H1 (cell line): ENCODE results near the gene CUBN. TPM values are rescaled to one million over a fixed set of nuclear protein-coding genes. Genes with fewer than 3 reads are reported as not detected.

Experiments
- CTCF ChIA-PET: fragments of 300-600 bp; sonication (Branson Sonifier 250); formaldehyde crosslinking; loops from one replicate; lab custom pipeline; 2021; ENCODE audit not compliant: partially characterized antibody; lab: Charles Lee
- POLR2A ChIA-PET: fragments of 300-600 bp; sonication (Branson Sonifier 250); formaldehyde crosslinking; loops from one replicate; lab custom pipeline; 2021; ENCODE audit warnings: inconsistent platforms; ENCODE audit not compliant: partially characterized antibody; lab: Charles Lee
- DNase-seq, 2 experiments: peaks; one replicate each; pipeline versions ENCODE4 v3.0.0 to v3.0.0-alpha.2; 2010 to 2022; ENCODE audit warnings: low spot score in 2 of 2, low read depth in 1 of 2, mixed read lengths in 1 of 2
- FAIRE-seq: peaks from 2 replicates; lab custom pipeline; 2011; peaks lifted over from hg19 to GRCh38; lab: Jason Lieb, UNC
- H2AFZ ChIP-seq: 2 replicates; pipeline ENCODE4 v1.8.1; 2012; ENCODE audit warnings: low read length, inconsistent platforms
- H2AK5ac ChIP-seq: 2 replicates; pipeline ENCODE4 v1.6.1; 2013; ENCODE audit warnings: low read depth, low read length
- H2BK120ac ChIP-seq: replicated peaks from 2 replicates; pipeline ENCODE3; 2013; ENCODE audit warnings: low read depth, low read length, inconsistent platforms
- H2BK12ac ChIP-seq: 2 replicates; pipeline ENCODE4 v1.6.1; 2013; ENCODE audit warnings: low read depth, low read length
- H2BK15ac ChIP-seq: 2 replicates; pipeline ENCODE4 v1.6.1; 2013; ENCODE audit warnings: low read length
- H2BK20ac ChIP-seq: 2 replicates; pipeline ENCODE4 v1.6.1; 2013; ENCODE audit warnings: low read length
- H2BK5ac ChIP-seq: 2 replicates; pipeline ENCODE4 v1.6.1; 2013; ENCODE audit warnings: low read depth, low read length
- H3K14ac ChIP-seq: 2 replicates; pipeline ENCODE4 v1.6.1; 2013; ENCODE audit warnings: inconsistent platforms; ENCODE audit not compliant: insufficient read length
- H3K18ac ChIP-seq: 2 replicates; pipeline ENCODE4 v1.6.1; 2013; ENCODE audit warnings: low read length; ENCODE audit errors: extremely low read depth
- H3K23ac ChIP-seq: 2 replicates; pipeline ENCODE4 v1.6.1; 2013; ENCODE audit warnings: inconsistent platforms; ENCODE audit not compliant: insufficient read length
- H3K23me2 ChIP-seq: 2 replicates; pipeline ENCODE4 v1.6.1; 2013; ENCODE audit warnings: low read depth, low read length
- H3K27ac ChIP-seq: 2 replicates; pipeline ENCODE4 v1.6.1; 2011; ENCODE audit warnings: low read depth, low read length, inconsistent platforms
- H3K27me3 ChIP-seq, 4 experiments: replicated peaks in 1 of 4; 1 replicate in 1 of 4; 2 replicates in 3 of 4; pipeline versions ENCODE4 v1.6.1 to v1.8.1; 2011 to 2013; ENCODE audit warnings: low read length in 3 of 4, mild to moderate bottlenecking in 3 of 4, inconsistent platforms in 2 of 4, mixed read lengths in 2 of 4, moderate library complexity in 1 of 4; ENCODE audit not compliant: control insufficient read depth in 3 of 4, insufficient read depth in 3 of 4; ENCODE audit errors: extremely low read depth in 1 of 4
- H3K36me3 ChIP-seq, 4 experiments: 2 replicates each; pipeline versions ENCODE4 v1.6.1 to v1.8.1; 2011 to 2013; ENCODE audit warnings: mild to moderate bottlenecking in 4 of 4, low read length in 3 of 4, moderate library complexity in 2 of 4, control low read depth in 1 of 4, inconsistent platforms in 1 of 4; ENCODE audit not compliant: insufficient read depth in 4 of 4, control insufficient read depth in 2 of 4
- H3K4ac ChIP-seq: replicated peaks from 2 replicates; pipeline ENCODE3; 2013; ENCODE audit warnings: low read length, low read depth, mixed read lengths, inconsistent platforms; ENCODE audit not compliant: insufficient read length
- H3K4me1 ChIP-seq, 4 experiments: replicated peaks in 1 of 4; 1 replicate in 1 of 4; 2 replicates in 3 of 4; pipeline versions ENCODE4 v1.6.1 to v1.8.1; 2011 to 2013; ENCODE audit warnings: low read length in 3 of 4, inconsistent platforms in 2 of 4, mixed read lengths in 1 of 4; ENCODE audit not compliant: insufficient read depth in 4 of 4, control insufficient read depth in 3 of 4
- H3K4me2 ChIP-seq, 2 experiments: 2 replicates each; pipeline versions ENCODE4 v1.6.1 to v1.8.1; 2011 to 2013; ENCODE audit warnings: low read depth in 2 of 2, low read length in 2 of 2, control low read depth in 1 of 2, inconsistent platforms in 1 of 2, mild to moderate bottlenecking in 1 of 2; ENCODE audit not compliant: insufficient read depth in 1 of 2
- H3K4me3 ChIP-seq, 4 experiments: fragments of 200-600, 300-600 bp in 1 of 4; sonication (generic), shearing (Covaris generic), sonication (Bioruptor Twin) in 1 of 4; 2 replicates each; pipeline versions ENCODE4 v1.5.1 to v1.8.1; 2011 to 2016; ENCODE audit warnings: low read length in 4 of 4, low read depth in 3 of 4, control low read depth in 2 of 4, inconsistent platforms in 2 of 4, mild to moderate bottlenecking in 2 of 4, mixed read lengths in 1 of 4, moderate library complexity in 1 of 4; ENCODE audit not compliant: insufficient read depth in 2 of 4; ENCODE audit errors: extremely low read depth in 1 of 4
- H3K56ac ChIP-seq: replicated peaks from 2 replicates; pipeline ENCODE3; 2013; ENCODE audit warnings: low read depth, mild to moderate bottlenecking, mixed read lengths, low read length, inconsistent platforms; ENCODE audit not compliant: insufficient read length
- H3K79me1 ChIP-seq: 2 replicates; pipeline ENCODE4 v1.6.1; 2013; ENCODE audit warnings: low read depth, low read length, control low read depth
- H3K79me2 ChIP-seq, 2 experiments: 2 replicates each; pipeline versions ENCODE4 v1.6.1 to v1.8.1; 2012 to 2013; ENCODE audit warnings: low read length in 2 of 2, mild to moderate bottlenecking in 2 of 2, inconsistent platforms in 1 of 2; ENCODE audit not compliant: insufficient read depth in 2 of 2, control insufficient read depth in 1 of 2
- H3K9ac ChIP-seq, 4 experiments: replicated peaks in 1 of 4; 1 replicate in 1 of 4; 2 replicates in 3 of 4; pipeline versions ENCODE4 v1.6.1 to v1.8.1; 2011 to 2013; ENCODE audit warnings: low read depth in 3 of 4, low read length in 3 of 4, control low read depth in 2 of 4, mild to moderate bottlenecking in 2 of 4, moderate library complexity in 2 of 4, inconsistent platforms in 1 of 4; ENCODE audit errors: extremely low read depth in 1 of 4
- H3K9me3 ChIP-seq, 2 experiments: 2 replicates each; pipeline versions ENCODE4 v1.6.1 to v1.8.1; 2012 to 2013; ENCODE audit warnings: mild to moderate bottlenecking in 2 of 2, moderate library complexity in 2 of 2, control low read depth in 1 of 2, inconsistent platforms in 1 of 2, low read depth in 1 of 2, low read length in 1 of 2, mixed read lengths in 1 of 2; ENCODE audit not compliant: insufficient read depth in 2 of 2
- H4K20me1 ChIP-seq, 2 experiments: replicated peaks in 1 of 2; 2 replicates each; pipeline versions ENCODE3 to v1.8.1; 2011 to 2013; ENCODE audit warnings: inconsistent platforms in 2 of 2, low read length in 2 of 2, mild to moderate bottlenecking in 1 of 2; ENCODE audit not compliant: insufficient read depth in 2 of 2, control insufficient read depth in 1 of 2
- H4K5ac ChIP-seq: 2 replicates; pipeline ENCODE4 v1.6.1; 2013; ENCODE audit warnings: low read length, low read depth, mixed read lengths, inconsistent platforms; ENCODE audit not compliant: insufficient read length
- H4K8ac ChIP-seq: 2 replicates; pipeline ENCODE4 v1.8.0; 2013; ENCODE audit warnings: mild to moderate bottlenecking, moderate library complexity, low read length, inconsistent platforms; ENCODE audit not compliant: insufficient read depth; ENCODE audit errors: extremely low read depth
- H4K91ac ChIP-seq: replicated peaks from 2 replicates; pipeline ENCODE3; 2013; ENCODE audit warnings: low read length, mixed read lengths, inconsistent platforms; ENCODE audit not compliant: insufficient read length
- BCL11A ChIP-seq, 2 experiments: IDR thresholded peaks; one replicate each; pipeline ENCODE4 v1.6.1; 2011; ENCODE audit warnings: low read depth in 2 of 2, low read length in 2 of 2, mild to moderate bottlenecking in 2 of 2
- BRCA1 ChIP-seq: IDR thresholded peaks from 2 replicates; pipeline ENCODE4 v1.6.1; 2012; ENCODE audit warnings: low read depth, low read length, improper control_type of control experiment
- CEBPB ChIP-seq: IDR thresholded peaks from 2 replicates; pipeline ENCODE4 v1.6.1; 2012; ENCODE audit warnings: low read depth, low read length
- HDAC2 ChIP-seq, 2 experiments: fragments of 300-600 bp in 1 of 2; sonication (generic) in 1 of 2; IDR thresholded peaks; 2 replicates each; pipeline ENCODE4 v1.6.1; 2011 to 2012; ENCODE audit warnings: low read depth in 2 of 2, low read length in 2 of 2, mild to moderate bottlenecking in 2 of 2, moderate library complexity in 2 of 2, borderline replicate concordance in 1 of 2, inconsistent platforms in 1 of 2
- KDM1A ChIP-seq: fragments of 200-600, 300-600 bp; sonication (generic); IDR thresholded peaks from 2 replicates; pipeline ENCODE4 v1.7.1; 2016; ENCODE audit warnings: mild to moderate bottlenecking, low read length, borderline replicate concordance
- KDM5A ChIP-seq: fragments of 200-600 bp; IDR thresholded peaks from 2 replicates; pipeline ENCODE4 v1.7.1; 2012; ENCODE audit warnings: mild to moderate bottlenecking, low read length, inconsistent platforms, mixed read lengths
- NANOG ChIP-seq: IDR thresholded peaks from 2 replicates; pipeline ENCODE4 v1.6.1; 2011; ENCODE audit warnings: low read length, low read depth, mild to moderate bottlenecking, inconsistent platforms; ENCODE audit not compliant: insufficient read depth, poor library complexity, severe bottlenecking
- POLR2A ChIP-seq, 2 experiments: IDR thresholded peaks; 1 replicate in 1 of 2; 2 replicates in 1 of 2; pipeline ENCODE4 v1.6.1; 2011; ENCODE audit warnings: low read depth in 2 of 2, low read length in 2 of 2, mild to moderate bottlenecking in 2 of 2; ENCODE audit errors: control extremely low read depth in 1 of 2
- POLR2AphosphoS5 ChIP-seq: IDR thresholded peaks from 2 replicates; pipeline ENCODE4 v1.6.1; 2011; ENCODE audit warnings: low read depth, low read length
- RAD21 ChIP-seq, 2 experiments: IDR thresholded peaks in 1 of 2; conservative IDR thresholded peaks in 1 of 2; 2 replicates each; pipeline ENCODE4 v1.6.1; 2011; ENCODE audit warnings: low read depth in 2 of 2, low read length in 2 of 2, improper control_type of control experiment in 1 of 2, inconsistent platforms in 1 of 2, mild to moderate bottlenecking in 1 of 2, moderate library complexity in 1 of 2
- SAP30 ChIP-seq: fragments of 300-600 bp; sonication (generic); IDR thresholded peaks from 2 replicates; pipeline ENCODE4 v1.7.1; 2012; ENCODE audit warnings: low read length, moderate library complexity, mild to moderate bottlenecking, inconsistent platforms; ENCODE audit not compliant: insufficient read depth, insufficient replicate concordance
- SIN3A ChIP-seq, 2 experiments: IDR thresholded peaks in 1 of 2; conservative IDR thresholded peaks in 1 of 2; 2 replicates each; pipeline ENCODE4 v1.6.1; 2011 to 2012; ENCODE audit warnings: low read length in 2 of 2, improper control_type of control experiment in 1 of 2, low read depth in 1 of 2, mild to moderate bottlenecking in 1 of 2
- SP2 ChIP-seq: IDR thresholded peaks from 2 replicates; pipeline ENCODE4 v1.6.1; 2012; ENCODE audit warnings: mild to moderate bottlenecking, low read length, inconsistent platforms
- SUZ12 ChIP-seq: fragments of 200-600 bp; sonication (generic); IDR thresholded peaks from 2 replicates; pipeline ENCODE4 v1.6.1; 2012; ENCODE audit warnings: mild to moderate bottlenecking, inconsistent platforms, low read length, moderate library complexity, mixed read lengths
- WGBS, 2 experiments: shearing (Covaris generic) in 1 of 2; methylation state at CpG; one replicate each; pipeline versions ENCODE4 v1.1.6 to v1.1.7; 2013 to 2015; ENCODE audit warnings: low lambda C conversion rate in 2 of 2, mixed read lengths in 2 of 2, inconsistent platforms in 1 of 2, low coverage in 1 of 2, missing lambda C conversion rate in 1 of 2; ENCODE audit not compliant: insufficient replicate concordance in 2 of 2, insufficient coverage in 1 of 2, insufficient read length in 1 of 2; ENCODE audit errors: extremely low coverage in 1 of 2, missing lambda C conversion rate in 1 of 2; 5-methylcytosine and 5-hydroxymethylcytosine counted together
- polyA plus RNA-seq, 7 experiments: library from polyadenylated mRNA; depleted of rRNA in 3 of 7; stranded (reverse) in 5 of 7; unstranded in 2 of 7; fragments of >200 nt in 5 of 7; fragments of 200-250 nt in 2 of 7; gene quantifications; 1 replicate in 5 of 7; 2 replicates in 1 of 7; 4 replicates in 1 of 7; pipeline versions ENCODE4 v1.2.1 to v1.2.3, GENCODE V29; 2011 to 2013; ENCODE audit warnings: missing spikeins in 2 of 7, mixed read lengths in 2 of 7
- total RNA-seq: library from RNA; stranded (reverse); fragmentation: NEBNext Ultra II Directional; extraction: Animal tissue kit (Norgen Biotek cat#: 25700); gene quantifications from 2 replicates; pipeline ENCODE4 v1.2.1, GENCODE V29; 2021

CUBN gene
- total and polyA plus RNA-seq, 2 of the 8 experiments (the other 6 are each of a cell fraction or from before 2014, with no cell fraction given) = 0.04 to 0.08 TPM

DNA sequence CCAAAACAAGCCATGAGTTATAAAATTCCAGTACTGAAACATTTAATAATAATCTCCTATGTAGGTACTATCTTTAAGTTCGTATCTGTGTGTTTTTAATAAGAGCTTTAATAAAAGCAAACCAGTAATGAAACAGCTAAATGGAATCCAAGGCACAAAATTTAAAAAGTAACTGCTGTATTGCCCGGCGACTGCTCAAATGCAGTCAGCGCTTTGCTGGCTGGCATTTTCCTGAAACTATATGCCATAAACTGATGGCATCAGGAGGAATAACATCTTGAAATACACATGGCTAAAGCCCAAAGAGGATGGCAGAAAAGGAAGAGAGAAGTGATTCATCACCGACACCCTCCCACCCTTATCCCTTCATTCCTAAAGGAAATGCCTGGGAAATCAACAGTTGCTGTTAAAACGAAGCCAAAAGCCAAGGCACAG, 133.1 kb downstream of the CUBN start:
- Histone ChIP-seq H2BK20ac (no peak overlapping the region), H3K9me3 (no peaks in the 10 kb centered on the region), H4K20me1 (no peaks in the 10 kb centered on the region), H3K56ac (no peak overlapping the region), H3K79me1 (no peaks in the 10 kb centered on the region), H3K23ac (no peak overlapping the region), H3K23me2 (no peaks in the 10 kb centered on the region), H3K4me2 (no peak overlapping the region), H3K9ac (no peak overlapping the region), H2BK15ac (no peak overlapping the region), H4K91ac (no peak overlapping the region), H3K18ac (no peak overlapping the region), H3K27me3 (no peaks in the 10 kb centered on the region), H4K8ac (no peak overlapping the region), H3K4me1 (no peaks in the 10 kb centered on the region), H2AFZ (peak overlapping the region; percentile 56; the same call in 1 of the 2 replicates), H3K4ac (no peak overlapping the region), H2AK5ac (no peak overlapping the region), H3K36me3 (no peaks in the 10 kb centered on the region), H3K14ac (no peak overlapping the region), H4K5ac (no peak overlapping the region), H2BK120ac (no peak overlapping the region), H3K27ac (no peak overlapping the region), H3K4me3 (no peak overlapping the region), H2BK12ac (no peak overlapping the region), H3K79me2 (no peaks in the 10 kb centered on the region), H2BK5ac (no peak overlapping the region)
- CTCF ChIA-PET = interaction anchor here (0.6 to 1.3 kb wide), 3 partner anchors 16 to 234 kb away, joined by 3 to 5 read pairs (median 3); no protein-coding TSS in a partner anchor
- POLR2A ChIA-PET = no interaction called here
- 93% methylated on average over 6 of the region's 6 CpGs; no CpG with 5 or more reads in 1 of the 2 experiments for WGBS, 2 experiments
- no peak for DNase-seq
- FAIRE-seq = no peak
- TF ChIP-seq CEBPB = no peak
- TF ChIP-seq SIN3A (conservative IDR thresholded peaks at IDR 0.05 in 1 of 2, IDR thresholded peaks at IDR 0.05 in 1 of 2; ENCODE audit: low read depth in 1 of 2, low read length in 2 of 2) = no peak
- no peak for TF ChIP-seq SP2
- no peak for TF ChIP-seq RAD21 (IDR thresholded peaks at IDR 0.05 in 1 of 2, conservative IDR thresholded peaks at IDR 0.05 in 1 of 2; ENCODE audit: low read depth in 2 of 2, low read length in 2 of 2)
- no peak for TF ChIP-seq POLR2AphosphoS5
- TF ChIP-seq HDAC2 (IDR thresholded peaks at IDR 0.05; ENCODE audit: borderline replicate concordance in 1 of 2, low read depth in 2 of 2, low read length in 2 of 2) = no peak
- TF ChIP-seq KDM5A = no peak
- no peak for TF ChIP-seq BCL11A (IDR thresholded peaks at IDR 0.05; ENCODE audit: low read depth in 2 of 2, low read length in 2 of 2)
- no peak for TF ChIP-seq KDM1A
- no peak for TF ChIP-seq POLR2A (IDR thresholded peaks at IDR 0.05; ENCODE audit: control extremely low read depth in 1 of 2, low read depth in 2 of 2, low read length in 2 of 2)
- TF ChIP-seq NANOG = no peak
- TF ChIP-seq BRCA1 = no peak
- no peak for TF ChIP-seq SUZ12
- no peak for TF ChIP-seq SAP30
